Measurements from ENCODE around the gene OR8B8. TPM values are rescaled to one million over a fixed set of nuclear protein-coding genes. Genes with fewer than 3 reads are reported as not detected.

The OR8B8 gene
- total and polyA plus RNA-seq, 11 donors: not detected

DNA sequence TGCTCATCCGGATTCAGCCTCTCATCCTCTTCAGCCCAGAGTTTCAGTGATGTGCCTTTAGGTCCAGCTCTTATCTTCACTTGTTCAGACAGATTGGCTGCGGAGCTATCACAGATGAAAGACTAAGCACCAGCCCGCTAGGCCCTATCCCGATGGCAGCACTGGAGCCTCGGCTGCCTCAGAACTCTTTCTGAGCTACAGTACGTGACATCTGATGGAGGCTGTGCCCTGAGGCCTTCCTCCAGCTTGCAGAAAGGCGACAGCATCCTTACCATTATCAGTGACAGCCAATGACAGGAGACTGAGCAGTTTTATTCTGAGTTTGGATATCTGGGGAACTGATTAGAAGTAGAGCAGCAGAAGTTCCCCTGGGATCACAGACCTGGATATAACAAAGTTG, 4.0 kb downstream of the OR8B8 start:
- 36 to 63% (median 55%) methylated on average over 6 to 7 of the region's 7 CpGs for WGBS, 4 donors
- Histone ChIP-seq H3K9me3 (no peaks in the 10 kb centered on the region), H3K4me3 (no peak overlapping the region), H3K27me3 (no peaks in the 10 kb centered on the region), H3K36me3 (no peaks in the 10 kb centered on the region), H3K27ac (no peak overlapping the region), H3K4me1 (no peaks in the 10 kb centered on the region)
- DNase-seq (no peak), ATAC-seq (no peak)
- no peak for TF ChIP-seq CTCF (IDR thresholded peaks at IDR 0.05)
- TF ChIP-seq POLR2A (IDR thresholded peaks at IDR 0.05): no peak
- intact Hi-C loops (cut with DNase I): loop anchor here in 2 of 10 donors (10.0 kb wide), 1 partner anchor 143 kb away; no protein-coding TSS in a partner anchor

GRCh38 chr11:124441081-124441480, 4.4 kb downstream of the OR8B8 start:
- DNase-seq: no peak
- intact Hi-C loops (cut with DNase I): loop anchor here in 2 of 10 donors (10.0 kb wide), 1 partner anchor 144 kb away; no protein-coding TSS in a partner anchor
- 80 to 92% (median 88%) methylated on average over 3 to 5 of the region's 5 CpGs for WGBS, 4 donors

GRCh38 chr11:124440608-124441007, 4.9 kb downstream of the OR8B8 start:
- Histone ChIP-seq H3K4me3 (no peak overlapping the region), H3K9me3 (no peaks in the 10 kb centered on the region), H3K4me1 (no peaks in the 10 kb centered on the region), H3K36me3 (no peaks in the 10 kb centered on the region), H3K27ac (no peak overlapping the region), H3K27me3 (no peaks in the 10 kb centered on the region)
- DNase-seq (no peak), ATAC-seq (no peak)
- WGBS, 4 donors: 82 to 89% (median 85%) methylated on average over 4 of the region's 4 CpGs
- TF ChIP-seq CTCF (IDR thresholded peaks at IDR 0.05): no peak
- TF ChIP-seq POLR2A (IDR thresholded peaks at IDR 0.05): no peak
- intact Hi-C loops (cut with DNase I): loop anchor here in 2 of 10 donors (10.0 kb wide), 1 partner anchor 144 kb away; no protein-coding TSS in a partner anchor

More at GRCh38 chr11:124441081-124441480, 4.4 kb downstream of the OR8B8 start:
- Histone ChIP-seq H3K9me3 (no peaks in the 10 kb centered on the region), H3K4me3 (no peak overlapping the region), H3K27me3 (no peaks in the 10 kb centered on the region), H3K36me3 (no peaks in the 10 kb centered on the region), H3K27ac (no peak overlapping the region), H3K4me1 (no peaks in the 10 kb centered on the region)
- no peak for TF ChIP-seq CTCF (IDR thresholded peaks at IDR 0.05)
- no peak for TF ChIP-seq POLR2A (IDR thresholded peaks at IDR 0.05)
- ATAC-seq: no peak

DNA sequence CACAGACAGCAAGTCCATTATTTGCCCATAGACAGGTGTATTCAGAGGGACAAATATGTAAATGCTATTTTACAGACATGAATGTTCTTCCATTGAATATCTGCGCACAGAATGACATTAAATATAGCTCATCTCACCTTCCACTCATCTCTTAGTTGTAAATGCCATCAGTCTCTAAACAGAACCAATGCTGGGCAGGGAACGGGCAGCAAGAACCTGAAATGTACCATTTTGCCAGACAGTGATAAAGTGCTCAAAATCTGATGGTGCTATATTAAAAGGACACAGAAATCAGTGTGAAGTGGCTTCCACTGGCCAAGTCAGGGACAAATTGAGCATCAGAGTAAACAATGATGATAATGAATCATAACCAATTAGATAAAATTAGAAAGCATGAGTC, 10.8 kb downstream of the OR8B8 start:
- TF ChIP-seq CTCF (IDR thresholded peaks at IDR 0.05) (no peak), POLR2A (IDR thresholded peaks at IDR 0.05) (no peak)
- H3K27me3 ChIP-seq: no peaks in the 10 kb centered on the region
- ATAC-seq (no peak), DNase-seq (no peak)
- intact Hi-C loops (cut with DNase I): no loop called here
- WGBS, 4 donors: 75 to 91% (median 85%) methylated on average over 2 of the region's 2 CpGs
- H3K4me3 ChIP-seq: no peak overlapping the region
- H3K4me1 ChIP-seq: no peaks in the 10 kb centered on the region
- H3K36me3 ChIP-seq: no peaks in the 10 kb centered on the region
- no peak overlapping the region for H3K27ac ChIP-seq
- peaks cover 0 to 6% (median 2%) of the 10 kb centered on the region in 12 donors for H3K9me3 ChIP-seq
